Loucy (cell line): ENCODE results near the gene NOSIP.

ENCODE experiments used
- H2AFZ ChIP-seq: fragments of 200-600 bp; sonication (generic); 2 replicates; pipeline ENCODE4 v1.6.0; 2016; ENCODE audit warnings: antibody characterized with exemption, mild to moderate bottlenecking, low read length, moderate library complexity
- H3F3A ChIP-seq: fragments of 200-600 bp; 2 replicates; pipeline ENCODE4 v1.6.0; 2016; ENCODE audit warnings: antibody characterized with exemption, low read depth, mild to moderate bottlenecking
- H3K27me3 ChIP-seq: fragments of 200-600 bp; sonication (generic); 2 replicates; pipeline ENCODE4 v1.6.1; 2014; ENCODE audit warnings: low read length, mild to moderate bottlenecking; ENCODE audit not compliant: insufficient read depth, poor library complexity, severe bottlenecking
- H3K36me3 ChIP-seq: fragments of 200-600 bp; sonication (generic); 2 replicates; pipeline ENCODE4 v1.6.1; 2016; ENCODE audit warnings: low read length; ENCODE audit not compliant: insufficient read depth
- H3K4me1 ChIP-seq: fragments of 200-600 bp; sonication (generic); 2 replicates; pipeline ENCODE4 v1.5.1; 2014; ENCODE audit warnings: low read length, mild to moderate bottlenecking; ENCODE audit not compliant: insufficient read depth, poor library complexity, severe bottlenecking
- H3K4me2 ChIP-seq: fragments of 200-600 bp; sonication (generic); 2 replicates; pipeline ENCODE4 v1.6.0; 2014; ENCODE audit warnings: antibody characterized with exemption, low read length, low read depth, mild to moderate bottlenecking; ENCODE audit not compliant: poor library complexity, severe bottlenecking
- H3K4me3 ChIP-seq: fragments of 200-600 bp; sonication (generic); 2 replicates; pipeline ENCODE4 v1.5.1; 2014; ENCODE audit warnings: low read length, mild to moderate bottlenecking, mixed read lengths; ENCODE audit not compliant: poor library complexity, severe bottlenecking
- H3K79me2 ChIP-seq: fragments of 200-600 bp; sonication (generic); 2 replicates; pipeline ENCODE4 v1.6.1; 2014; ENCODE audit warnings: low read length; ENCODE audit not compliant: insufficient read depth
- H3K9ac ChIP-seq: fragments of 200-600 bp; sonication (generic); 2 replicates; pipeline ENCODE4 v1.6.0; 2014; ENCODE audit warnings: mild to moderate bottlenecking, low read depth, low read length, moderate library complexity; ENCODE audit not compliant: poor library complexity, severe bottlenecking
- H3K9me2 ChIP-seq: fragments of 200-600 bp; sonication (generic); replicated peaks from 2 replicates; pipeline ENCODE4 v1.6.1; 2016; ENCODE audit warnings: low read depth, low read length, mixed read lengths
- H3K9me3 ChIP-seq: fragments of 200-600 bp; sonication (generic); 2 replicates; pipeline ENCODE4 v1.6.1; 2014; ENCODE audit warnings: mild to moderate bottlenecking, antibody characterized with exemption, low read length, low read depth; ENCODE audit not compliant: insufficient read depth
- H4K20me1 ChIP-seq: fragments of 200-600 bp; sonication (generic); 2 replicates; pipeline ENCODE4 v1.6.0; 2014; ENCODE audit warnings: antibody characterized with exemption, low read length, mild to moderate bottlenecking; ENCODE audit not compliant: insufficient read depth, poor library complexity, severe bottlenecking
- CTCF ChIP-seq: fragments of 200-600 bp; sonication (generic); conservative IDR thresholded peaks from 2 replicates; pipeline ENCODE4 v1.5.1; 2014; ENCODE audit warnings: mild to moderate bottlenecking, antibody characterized with exemption, low read length
- EZH2phosphoT487 ChIP-seq: fragments of 200-600 bp; IDR thresholded peaks from 2 replicates; pipeline ENCODE4 v1.6.1; 2018; ENCODE audit warnings: antibody characterized with exemption, mild to moderate bottlenecking, moderate library complexity, borderline replicate concordance

Gene NOSIP

GRCh38 chr19:49552749-49553148, 27.6 kb downstream of the NOSIP start:
- H3F3A ChIP-seq = no peaks in the 10 kb centered on the region
- H3K9ac ChIP-seq = no peak overlapping the region
- H3K4me1 ChIP-seq = no peaks in the 10 kb centered on the region
- no peaks in the 10 kb centered on the region for H3K27me3 ChIP-seq
- H3K79me2 ChIP-seq = no peaks in the 10 kb centered on the region
- TF ChIP-seq EZH2phosphoT487 = no peak
- TF ChIP-seq CTCF = no peak
- H4K20me1 ChIP-seq = no peaks in the 10 kb centered on the region
- no peaks in the 10 kb centered on the region for H3K9me3 ChIP-seq
- no peak overlapping the region for H3K4me3 ChIP-seq
- no peak overlapping the region for H2AFZ ChIP-seq
- no peak overlapping the region for H3K4me2 ChIP-seq
- H3K36me3 ChIP-seq = peaks cover 22% of the 10 kb centered on the region; the same call in 1 of the 2 replicates
- H3K9me2 ChIP-seq = no peaks in the 10 kb centered on the region

- no peak overlapping the region for H3K4me2 ChIP-seq
- no peaks in the 10 kb centered on the region for H3K4me1 ChIP-seq
- peaks cover 9% of the 10 kb centered on the region; the same call in 1 of the 2 replicates for H3K36me3 ChIP-seq
- H3K9me2 ChIP-seq = no peaks in the 10 kb centered on the region
- TF ChIP-seq CTCF (no peak), EZH2phosphoT487 (no peak)
- H2AFZ ChIP-seq = no peak overlapping the region
- H3K9ac ChIP-seq = no peak overlapping the region
- no peaks in the 10 kb centered on the region for H3K9me3 ChIP-seq
- no peaks in the 10 kb centered on the region for H4K20me1 ChIP-seq
- H3K79me2 ChIP-seq = no peaks in the 10 kb centered on the region
- no peaks in the 10 kb centered on the region for H3F3A ChIP-seq
- H3K4me3 ChIP-seq = no peak overlapping the region
- no peaks in the 10 kb centered on the region for H3K27me3 ChIP-seq
These were observed 28.8 kb downstream of the NOSIP start for GRCh38 chr19:49551531-49551930.

- Histone ChIP-seq H3K4me1 (no peaks in the 10 kb centered on the region), H3K4me3 (no peak overlapping the region), H3K79me2 (no peaks in the 10 kb centered on the region), H2AFZ (no peak overlapping the region), H3K9ac (no peak overlapping the region), H3K9me3 (no peaks in the 10 kb centered on the region), H4K20me1 (no peaks in the 10 kb centered on the region), H3K27me3 (no peaks in the 10 kb centered on the region), H3K36me3 (no peaks in the 10 kb centered on the region), H3K4me2 (no peak overlapping the region), H3F3A (no peaks in the 10 kb centered on the region), H3K9me2 (no peaks in the 10 kb centered on the region)
- TF ChIP-seq CTCF = no peak
- no peak for TF ChIP-seq EZH2phosphoT487
These were observed 31.3 kb downstream of the NOSIP start for GRCh38 chr19:49549045-49549444.
